Parathyroid adenoma (tissue), 2 donors: Measurements from ENCODE around the gene KRT82.

Experiments used
- H2AFZ ChIP-seq: fragments of 300-600 bp; sonication (generic); one replicate; pipeline ENCODE4 v1.7.0; 2017; ENCODE audit warnings: antibody characterized with exemption, mild to moderate bottlenecking
- H3K27ac ChIP-seq: fragments of 300-600 bp; sonication (generic); one replicate; pipeline ENCODE4 v1.7.0; 2017
- H3K27me3 ChIP-seq: fragments of 300-600 bp; sonication (generic); one replicate; pipeline ENCODE4 v1.7.0; 2017; ENCODE audit warnings: low read length; ENCODE audit not compliant: control insufficient read depth, insufficient read depth
- H3K36me3 ChIP-seq: fragments of 300-600 bp; sonication (generic); one replicate; pipeline ENCODE4 v1.7.0; 2017; ENCODE audit warnings: low read length; ENCODE audit not compliant: control insufficient read depth, insufficient read depth
- H3K4me1 ChIP-seq: fragments of 300-600 bp; sonication (generic); one replicate; pipeline ENCODE4 v1.7.0; 2017; ENCODE audit warnings: control low read depth
- H3K4me2 ChIP-seq: fragments of 300-600 bp; sonication (generic); one replicate; pipeline ENCODE4 v1.7.0; 2017; ENCODE audit warnings: low read length
- H3K4me3 ChIP-seq: fragments of 300-600 bp; sonication (generic); one replicate; pipeline ENCODE4 v1.7.0; 2017; ENCODE audit warnings: low read depth, low read length
- H3K79me2 ChIP-seq: fragments of 300-600 bp; sonication (generic); one replicate; pipeline ENCODE4 v1.7.0; 2017; ENCODE audit warnings: control low read depth
- H3K9ac ChIP-seq: fragments of 300-600 bp; sonication (generic); one replicate; pipeline ENCODE4 v1.7.0; 2017; ENCODE audit warnings: mild to moderate bottlenecking
- H3K9me3 ChIP-seq: fragments of 300-600 bp; sonication (generic); one replicate; pipeline ENCODE4 v1.7.0; 2017; ENCODE audit warnings: low read length; ENCODE audit not compliant: control insufficient read depth
- CTCF ChIP-seq: fragments of 300-600 bp; sonication (generic); IDR thresholded peaks from one replicate; pipeline ENCODE4 v1.7.0; 2017; ENCODE audit warnings: antibody characterized with exemption, mild to moderate bottlenecking
- donor health status: primary hyperparathyroidism.

The KRT82 gene

GRCh38 chr12:52407918-52408317 lies 1.8 kb upstream of the KRT82 start:
- H3K4me3 ChIP-seq = no peak overlapping the region

GRCh38 chr12:52404951-52405350 lies 1.2 kb downstream of the KRT82 start:
- H3K4me1 ChIP-seq = no peaks in the 10 kb centered on the region
- H3K4me2 ChIP-seq = no peak overlapping the region
- TF ChIP-seq CTCF = no peak
- no peaks in the 10 kb centered on the region for H3K36me3 ChIP-seq
- H3K9me3 ChIP-seq = no peaks in the 10 kb centered on the region
- no peak overlapping the region for H3K9ac ChIP-seq
- no peaks in the 10 kb centered on the region for H3K27me3 ChIP-seq
- H3K79me2 ChIP-seq = no peaks in the 10 kb centered on the region
- no peak overlapping the region for H3K4me3 ChIP-seq
- H2AFZ ChIP-seq = no peak overlapping the region
- H3K27ac ChIP-seq = no peak overlapping the region

More at GRCh38 chr12:52407918-52408317, 1.8 kb upstream of the KRT82 start:
- H3K27ac ChIP-seq = no peak overlapping the region
- no peaks in the 10 kb centered on the region for H3K79me2 ChIP-seq
- H3K9ac ChIP-seq = no peak overlapping the region
- H3K36me3 ChIP-seq = no peaks in the 10 kb centered on the region
- no peaks in the 10 kb centered on the region for H3K27me3 ChIP-seq
- H2AFZ ChIP-seq = no peak overlapping the region
- no peak for TF ChIP-seq CTCF
- no peaks in the 10 kb centered on the region for H3K4me1 ChIP-seq
- no peak overlapping the region for H3K4me2 ChIP-seq
- H3K9me3 ChIP-seq = no peaks in the 10 kb centered on the region

- H3K4me2 ChIP-seq = no peak overlapping the region
- H3K27me3 ChIP-seq = no peaks in the 10 kb centered on the region
- no peak for TF ChIP-seq CTCF
- H3K36me3 ChIP-seq = no peaks in the 10 kb centered on the region
- no peak overlapping the region for H2AFZ ChIP-seq
- no peak overlapping the region for H3K27ac ChIP-seq
- no peak overlapping the region for H3K4me3 ChIP-seq
- H3K79me2 ChIP-seq = no peaks in the 10 kb centered on the region
- H3K9me3 ChIP-seq = no peaks in the 10 kb centered on the region
- H3K4me1 ChIP-seq = no peaks in the 10 kb centered on the region
- no peak overlapping the region for H3K9ac ChIP-seq
Observed at GRCh38 chr12:52403561-52403960, 2.6 kb downstream of the KRT82 start.

GRCh38 chr12:52402873-52403540 lies 3.1 kb downstream of the KRT82 start:
- Histone ChIP-seq H2AFZ (no peak overlapping the region), H3K9me3 (no peaks in the 10 kb centered on the region), H3K4me3 (no peak overlapping the region), H3K4me1 (no peaks in the 10 kb centered on the region), H3K79me2 (no peaks in the 10 kb centered on the region), H3K27me3 (no peaks in the 10 kb centered on the region), H3K4me2 (no peak overlapping the region), H3K27ac (no peak overlapping the region), H3K9ac (no peak overlapping the region), H3K36me3 (no peaks in the 10 kb centered on the region)
- no peak for TF ChIP-seq CTCF

GRCh38 chr12:52402377-52402776 lies 3.8 kb downstream of the KRT82 start:
- H2AFZ ChIP-seq = no peak overlapping the region
- H3K36me3 ChIP-seq = no peaks in the 10 kb centered on the region
- H3K4me1 ChIP-seq = no peaks in the 10 kb centered on the region
- H3K9me3 ChIP-seq = no peaks in the 10 kb centered on the region
- no peak overlapping the region for H3K27ac ChIP-seq
- no peaks in the 10 kb centered on the region for H3K79me2 ChIP-seq
- no peak for TF ChIP-seq CTCF
- no peaks in the 10 kb centered on the region for H3K27me3 ChIP-seq
- H3K9ac ChIP-seq = no peak overlapping the region
- H3K4me3 ChIP-seq = no peak overlapping the region
- H3K4me2 ChIP-seq = no peak overlapping the region
